ENCODE results near the gene ARHGEF39. TPM values are rescaled to one million over a fixed set of nuclear protein-coding genes. Genes with fewer than 3 reads are reported as not detected.

Gene ARHGEF39
- total and polyA plus RNA-seq, 10 of the 15 experiments (the other 5 are each of a cell fraction or from before 2014, with no cell fraction given) = 2.0 to 28.9 (median 13.2) TPM

DNA sequence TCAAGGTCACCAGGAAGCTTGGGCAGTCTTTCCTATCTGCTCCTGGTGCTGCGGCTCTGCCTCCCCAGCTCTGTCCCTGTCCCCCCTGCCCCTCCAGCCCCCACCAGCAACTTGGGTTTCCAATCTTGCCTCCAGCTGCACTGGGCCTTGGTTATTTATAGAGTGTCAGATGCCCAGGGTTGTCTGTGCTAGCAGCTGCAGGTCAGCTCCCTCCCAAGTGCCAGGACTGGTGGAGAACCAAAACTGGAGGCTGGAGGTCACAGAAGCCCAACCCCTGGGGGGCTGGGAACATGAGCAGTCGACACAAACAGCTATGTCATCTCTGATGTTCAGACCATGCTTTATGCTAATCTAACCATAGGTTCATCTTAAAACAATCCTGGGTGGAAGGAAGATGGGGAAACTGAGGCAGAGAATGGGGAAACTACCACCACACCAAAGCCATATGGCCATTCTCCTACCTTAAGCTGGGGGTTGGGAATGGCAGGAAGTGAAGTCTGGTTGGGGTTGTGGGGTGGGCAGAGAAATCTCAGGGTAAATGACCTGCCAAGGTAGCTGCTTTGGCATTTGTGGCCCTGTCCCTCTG lies 23.1 kb upstream of the ARHGEF39 start:
- Histone ChIP-seq H3K9me3 (replicated peaks; ENCODE audit: control insufficient read depth, insufficient read depth, low read length) (no peaks in the 10 kb centered on the region), H2AFZ (ENCODE audit: control insufficient read depth, low read depth, low read length) (no peak overlapping the region), H3K27me3 (replicated peaks in 1 of 2; ENCODE audit: control insufficient read depth in 2 of 2, insufficient read depth in 2 of 2, low read length in 1 of 2) (no peaks in the 10 kb centered on the region; a peak in 1 of 4 replicates), H3K27ac (ENCODE audit: control insufficient read depth, insufficient read depth) (no peak overlapping the region), H3K79me2 (ENCODE audit: control insufficient read depth, insufficient read depth, low read length) (no peaks in the 10 kb centered on the region; the same call in 1 of the 2 replicates), H3K4me1 (ENCODE audit: control insufficient read depth, insufficient read depth, low read length) (peaks cover 3% of the 10 kb centered on the region; the same call in 1 of the 2 replicates), H3K4me3 (no peak overlapping the region), H3K4me2 (ENCODE audit: control insufficient read depth, insufficient read depth) (no peak overlapping the region), H3K36me3 (ENCODE audit: control insufficient read depth in 2 of 2, insufficient read depth in 2 of 2, low read length in 1 of 2) (no peaks in the 10 kb centered on the region), H4K20me1 (ENCODE audit: control insufficient read depth, insufficient read depth) (no peaks in the 10 kb centered on the region), H3K9ac (ENCODE audit: control insufficient read depth, insufficient read depth, low read length) (no peak overlapping the region)
- ChIA-PET RAD21 (ENCODE audit: unreplicated experiment) (interaction anchor here (0.7 kb wide), 1 partner anchor 23 kb away, joined by 3 read pairs; the partner anchor contains the start of gene ARHGEF39), SMC1A (ENCODE audit: uncharacterized antibody, unreplicated experiment) (interaction anchor here (0.8 to 2.0 kb wide), 4 partner anchors 9 to 41 kb away, joined by 3 to 7 read pairs (median 4); no protein-coding TSS in a partner anchor), POLR2A (interaction anchor here (0.8 to 1.4 kb wide), 3 partner anchors 8 to 60 kb away, joined by 3 to 6 read pairs (median 6); partner anchors contain the start of genes GBA2 and RGP1), CTCF (interaction anchor here (1.0 to 15.2 kb wide), 6 partner anchors 9 to 138 kb away, joined by 3 to 227 read pairs (median 5); partner anchors contain the start of genes ARHGEF39, CCDC107 and RMRP)
- no peak for TF ChIP-seq CTCF (IDR thresholded peaks at IDR 0.05 in 2 of 3, conservative IDR thresholded peaks at IDR 0.05 in 1 of 3; ENCODE audit: control insufficient read depth in 2 of 3, extremely low read depth in 1 of 3, insufficient read depth in 1 of 3, low read depth in 3 of 3, low read length in 3 of 3)
- no peak for TF ChIP-seq IKZF2 (IDR thresholded peaks at IDR 0.05)
- TF ChIP-seq CEBPB (IDR thresholded peaks at IDR 0.05; ENCODE audit: borderline replicate concordance in 1 of 2, low read depth in 2 of 2, low read length in 2 of 2) = no peak
- TF ChIP-seq STAT1 (conservative IDR thresholded peaks at IDR 0.05) = no peak
- no peak for TF ChIP-seq ZNF24 (IDR thresholded peaks at IDR 0.05)
- TF ChIP-seq RAD21 (IDR thresholded peaks at IDR 0.05; ENCODE audit: insufficient read depth, low read depth, low read length) = no peak
- TF ChIP-seq RB1 (IDR thresholded peaks at IDR 0.05; ENCODE audit: borderline replicate concordance) = no peak
- no peak for TF ChIP-seq NFYA (IDR thresholded peaks at IDR 0.05; ENCODE audit: borderline replicate concordance, low read depth, low read length)
- TF ChIP-seq FOS (IDR thresholded peaks at IDR 0.05; ENCODE audit: borderline replicate concordance, extremely low read depth, insufficient read length) = no peak
- TF ChIP-seq, protein P1, sequence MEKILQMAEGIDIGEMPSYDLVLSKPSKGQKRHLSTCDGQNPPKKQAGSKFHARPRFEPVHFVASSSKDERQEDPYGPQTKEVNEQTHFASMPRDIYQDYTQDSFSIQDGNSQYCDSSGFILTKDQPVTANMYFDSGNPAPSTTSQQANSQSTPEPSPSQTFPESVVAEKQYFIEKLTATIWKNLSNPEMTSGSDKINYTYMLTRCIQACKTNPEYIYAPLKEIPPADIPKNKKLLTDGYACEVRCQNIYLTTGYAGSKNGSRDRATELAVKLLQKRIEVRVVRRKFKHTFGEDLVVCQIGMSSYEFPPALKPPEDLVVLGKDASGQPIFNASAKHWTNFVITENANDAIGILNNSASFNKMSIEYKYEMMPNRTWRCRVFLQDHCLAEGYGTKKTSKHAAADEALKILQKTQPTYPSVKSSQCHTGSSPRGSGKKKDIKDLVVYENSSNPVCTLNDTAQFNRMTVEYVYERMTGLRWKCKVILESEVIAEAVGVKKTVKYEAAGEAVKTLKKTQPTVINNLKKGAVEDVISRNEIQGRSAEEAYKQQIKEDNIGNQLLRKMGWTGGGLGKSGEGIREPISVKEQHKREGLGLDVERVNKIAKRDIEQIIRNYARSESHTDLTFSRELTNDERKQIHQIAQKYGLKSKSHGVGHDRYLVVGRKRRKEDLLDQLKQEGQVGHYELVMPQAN (conservative IDR thresholded peaks at IDR 0.05) = no peak
- DNase-seq (ENCODE audit: low read depth, low spot score) (no peak), ATAC-seq (no peak), FAIRE-seq (no peak)
- in situ Hi-C loops (cut with MboI) = no loop called here
- WGBS (ENCODE audit: insufficient coverage, insufficient replicate concordance, low lambda C conversion rate, missing lambda C conversion rate) = 50% methylated on average over 2 of the region's 2 CpGs
- intact Hi-C loops (cut with micrococcal nuclease; ENCODE audit: unreplicated experiment) = no loop called here
- BruUV-seq (replicated peaks) = no TSS peak
